Osteocyte (in vitro differentiated cells): ENCODE measurements around the gene KSR2. TPM values are rescaled to one million over a fixed set of nuclear protein-coding genes. Genes with fewer than 3 reads are reported as not detected.
"Not testable (repeated sequence)": the region's sequence is repeated elsewhere in the genome, so short reads cannot be mapped to it uniquely, and the experiment has no call there.

Source experiments
- DNase-seq: peaks from one replicate; pipeline ENCODE4 v3.0.0; 2021; ENCODE audit warnings: mixed read lengths; ENCODE audit not compliant: unreplicated experiment; ENCODE audit errors: extremely low spot score
- H3K27ac Mint-ChIP-seq: one replicate; pipeline ENCODE4 v1.8.0; 2021; ENCODE audit warnings: mild to moderate bottlenecking, mixed read lengths; ENCODE audit not compliant: unreplicated experiment
- H3K27me3 Mint-ChIP-seq: one replicate; pipeline ENCODE4 v1.8.0; 2021; ENCODE audit warnings: mixed read lengths; ENCODE audit not compliant: unreplicated experiment
- H3K36me3 Mint-ChIP-seq: one replicate; pipeline ENCODE4 v1.8.0; 2021; ENCODE audit warnings: mixed read lengths; ENCODE audit not compliant: unreplicated experiment
- H3K4me1 Mint-ChIP-seq: one replicate; pipeline ENCODE4 v1.8.0; 2021; ENCODE audit warnings: mixed read lengths; ENCODE audit not compliant: unreplicated experiment
- H3K4me3 Mint-ChIP-seq: one replicate; pipeline ENCODE4 v1.8.0; 2021; ENCODE audit warnings: mild to moderate bottlenecking, moderate library complexity, mixed read lengths; ENCODE audit not compliant: unreplicated experiment
- H3K9me3 Mint-ChIP-seq: one replicate; pipeline ENCODE4 v1.8.0; 2021; ENCODE audit warnings: mixed read lengths; ENCODE audit not compliant: unreplicated experiment
- CTCF ChIP-seq: fragments of 200-600 bp; sonication (generic); IDR thresholded peaks from 2 replicates; pipeline ENCODE4 v1.5.0; 2021; ENCODE audit warnings: antibody characterized with exemption, mild to moderate bottlenecking, moderate library complexity
- total RNA-seq: library from RNA; stranded (reverse); gene quantifications from 2 replicates; pipeline ENCODE4 v1.2.1, GENCODE V29; 2021

Gene KSR2
- total RNA-seq, 1 donor from 2014 or later = not detected

- Mint-ChIP-seq H3K36me3 (no peaks in the 10 kb centered on the region), H3K27me3 (peaks cover 14% of the 10 kb centered on the region)
Measured at GRCh38 chr12:117643971-117644370, 324.8 kb downstream of the KSR2 start.

GRCh38 chr12:117641885-117642284 is 326.9 kb downstream of the KSR2 start:
- Mint-ChIP-seq H3K27me3 (peaks cover 8% of the 10 kb centered on the region), H3K4me1 (peaks cover 7% of the 10 kb centered on the region), H3K9me3 (no peaks in the 10 kb centered on the region), H3K27ac (no peak overlapping the region), H3K4me3 (no peak overlapping the region), H3K36me3 (no peaks in the 10 kb centered on the region)
- no peak for DNase-seq
- TF ChIP-seq CTCF = no peak

More at GRCh38 chr12:117643971-117644370, 324.8 kb downstream of the KSR2 start:
- no peak for TF ChIP-seq CTCF
- Mint-ChIP-seq H3K4me1 (peaks cover 3% of the 10 kb centered on the region), H3K9me3 (no peaks in the 10 kb centered on the region), H3K27ac (no peak overlapping the region), H3K4me3 (no peak overlapping the region)
- DNase-seq = no peak

GRCh38 chr12:117640511-117640910 is 328.3 kb downstream of the KSR2 start:
- Mint-ChIP-seq H3K27me3 (peaks cover 4% of the 10 kb centered on the region), H3K9me3 (no peaks in the 10 kb centered on the region), H3K36me3 (no peaks in the 10 kb centered on the region), H3K27ac (no peak overlapping the region), H3K4me3 (no peak overlapping the region), H3K4me1 (peaks cover 9% of the 10 kb centered on the region)
- DNase-seq = no peak
- no peak for TF ChIP-seq CTCF

GRCh38 chr12:117629454-117629853 is 339.3 kb downstream of the KSR2 start:
- peaks cover 6% of the 10 kb centered on the region for H3K4me1 Mint-ChIP-seq
- H3K9me3 Mint-ChIP-seq = no peaks in the 10 kb centered on the region
- H3K27ac Mint-ChIP-seq = no peak overlapping the region
- H3K36me3 Mint-ChIP-seq = no peaks in the 10 kb centered on the region
- no peak overlapping the region for H3K4me3 Mint-ChIP-seq
- H3K27me3 Mint-ChIP-seq = peaks cover 23% of the 10 kb centered on the region
- TF ChIP-seq CTCF = no peak
- no peak for DNase-seq

GRCh38 chr12:117628711-117629110 is 340.1 kb downstream of the KSR2 start:
- H3K27me3 Mint-ChIP-seq = peaks cover 23% of the 10 kb centered on the region
- not testable (repeated sequence) for DNase-seq, H3K4me3 Mint-ChIP-seq, H3K4me1 Mint-ChIP-seq, H3K27ac Mint-ChIP-seq, H3K9me3 Mint-ChIP-seq, H3K36me3 Mint-ChIP-seq

GRCh38 chr12:117622741-117623140 is 346.0 kb downstream of the KSR2 start:
- Mint-ChIP-seq H3K36me3 (no peaks in the 10 kb centered on the region), H3K9me3 (peaks cover 4% of the 10 kb centered on the region), H3K4me3 (no peak overlapping the region), H3K27me3 (peaks cover 8% of the 10 kb centered on the region), H3K27ac (no peak overlapping the region), H3K4me1 (peaks cover 9% of the 10 kb centered on the region)
- no peak for TF ChIP-seq CTCF
- no peak for DNase-seq
